Measurements from ENCODE around the gene NOLC1.

GRCh38 chr10:102159831-102160230 is 7.6 kb downstream of the NOLC1 start:
- TF ChIP-seq CTCF (IDR thresholded peaks at IDR 0.05; ENCODE audit: low read length) (no peak), EZH2phosphoT487 (IDR thresholded peaks at IDR 0.05; ENCODE audit: low read length) (no peak)
